Transverse colon (tissue), 3 donors: ENCODE data around the gene DNAJB1.

Source experiments
- POLR2A ChIP-seq: fragments of 450-650 bp; IDR thresholded peaks from one replicate; pipeline ENCODE4 v1.6.1; 2016; ENCODE audit warnings: antibody characterized with exemption, mild to moderate bottlenecking, moderate library complexity
- TF ChIP-seq, protein P1 (sequence below), 5 experiments: fragments of 200-600 bp in 3 of 5; fragments of 450-650 bp in 2 of 5; sonication (generic) in 3 of 5; IDR thresholded peaks; 1 replicate in 2 of 5; 2 replicates in 3 of 5; pipeline ENCODE4 v1.5.1; 2016 to 2017; ENCODE audit warnings: antibody characterized with exemption in 5 of 5, inconsistent platforms in 3 of 5, mild to moderate bottlenecking in 2 of 5, moderate library complexity in 1 of 5

DNA sequence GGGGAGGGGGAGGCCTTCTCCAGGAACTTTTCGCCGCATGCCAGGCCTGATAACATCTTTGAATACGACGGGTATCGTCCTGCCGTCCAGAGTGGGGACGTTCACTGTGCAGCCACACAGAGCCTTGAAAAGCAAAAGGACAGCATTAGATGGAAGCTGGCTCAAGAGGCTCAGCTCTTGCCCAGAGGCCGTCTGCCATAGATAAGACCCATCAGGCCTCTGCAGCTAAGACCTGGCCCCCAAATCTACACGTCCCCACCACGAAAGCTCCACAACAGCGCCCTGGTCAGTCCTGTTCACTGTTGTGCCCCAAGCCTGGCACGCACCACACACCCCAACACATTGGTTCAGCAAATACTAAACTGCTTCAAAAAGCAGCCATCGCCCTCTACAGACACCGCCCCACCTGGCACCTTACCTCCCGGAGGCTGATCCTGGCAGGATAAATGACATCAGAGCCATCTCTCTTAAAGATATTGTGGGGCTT lies 2.1 kb downstream of the DNAJB1 start:
- TF ChIP-seq, protein P1, sequence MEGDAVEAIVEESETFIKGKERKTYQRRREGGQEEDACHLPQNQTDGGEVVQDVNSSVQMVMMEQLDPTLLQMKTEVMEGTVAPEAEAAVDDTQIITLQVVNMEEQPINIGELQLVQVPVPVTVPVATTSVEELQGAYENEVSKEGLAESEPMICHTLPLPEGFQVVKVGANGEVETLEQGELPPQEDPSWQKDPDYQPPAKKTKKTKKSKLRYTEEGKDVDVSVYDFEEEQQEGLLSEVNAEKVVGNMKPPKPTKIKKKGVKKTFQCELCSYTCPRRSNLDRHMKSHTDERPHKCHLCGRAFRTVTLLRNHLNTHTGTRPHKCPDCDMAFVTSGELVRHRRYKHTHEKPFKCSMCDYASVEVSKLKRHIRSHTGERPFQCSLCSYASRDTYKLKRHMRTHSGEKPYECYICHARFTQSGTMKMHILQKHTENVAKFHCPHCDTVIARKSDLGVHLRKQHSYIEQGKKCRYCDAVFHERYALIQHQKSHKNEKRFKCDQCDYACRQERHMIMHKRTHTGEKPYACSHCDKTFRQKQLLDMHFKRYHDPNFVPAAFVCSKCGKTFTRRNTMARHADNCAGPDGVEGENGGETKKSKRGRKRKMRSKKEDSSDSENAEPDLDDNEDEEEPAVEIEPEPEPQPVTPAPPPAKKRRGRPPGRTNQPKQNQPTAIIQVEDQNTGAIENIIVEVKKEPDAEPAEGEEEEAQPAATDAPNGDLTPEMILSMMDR (IDR thresholded peaks at IDR 0.05): peak in 2 of 5 experiments; percentile 3 to 33
- TF ChIP-seq POLR2A: no peak
